Activated naive CD8-positive, alpha-beta T cell treated with anti-CD3 and anti-CD28 coated beads, Interleukin-2, amount 10 ng/mL, durations not matched to agents 7 days and 5 days (primary cell): ENCODE results near the gene GLUL. TPM values are rescaled to one million over a fixed set of nuclear protein-coding genes. Genes with fewer than 3 reads are reported as not detected.

Experiments used
- ATAC-seq: fragments of 150-1000 bp; cut with Tn5 transposase; one replicate; pipeline ENCODE4 v1.10.0; 2021; ENCODE audit warnings: low read depth, moderate library complexity
- POLR2A ChIA-PET: fragments of 350-600 bp; sonication (Branson Sonifier 250); formaldehyde crosslinking; loops from one replicate; lab custom pipeline; 2021; ENCODE audit warnings: antibody characterized with exemption; lab: Charles Lee
- DNase-seq: peaks from one replicate; pipeline ENCODE4 v3.0.0; 2021
- H3K27ac Mint-ChIP-seq: one replicate; pipeline ENCODE4 v1.8.0; 2022; ENCODE audit warnings: mild to moderate bottlenecking, mixed read lengths
- H3K27me3 Mint-ChIP-seq: one replicate; pipeline ENCODE4 v1.8.0; 2022; ENCODE audit warnings: mild to moderate bottlenecking, moderate library complexity, mixed read lengths
- H3K36me3 Mint-ChIP-seq: one replicate; pipeline ENCODE4 v1.8.0; 2021; ENCODE audit warnings: mild to moderate bottlenecking, mixed read lengths
- H3K4me1 Mint-ChIP-seq: one replicate; pipeline ENCODE4 v1.8.0; 2021; ENCODE audit warnings: mixed read lengths
- H3K4me3 Mint-ChIP-seq: one replicate; pipeline ENCODE4 v1.8.0; 2022; ENCODE audit warnings: mild to moderate bottlenecking, moderate library complexity, mixed read lengths
- H3K9me3 Mint-ChIP-seq: one replicate; pipeline ENCODE4 v1.8.0; 2021; ENCODE audit warnings: mixed read lengths
- total RNA-seq, 2 experiments: library from RNA; stranded (reverse); gene quantifications; one replicate each; pipeline ENCODE4 v1.2.3, GENCODE V29; 2021

GLUL gene
- total RNA-seq, 2 experiments from 2014 or later = 65.8 to 72.8 TPM

GRCh38 chr1:182408435-182409075 lies 17.0 kb upstream of the GLUL start:
- no peaks in the 10 kb centered on the region for H3K4me1 Mint-ChIP-seq
- DNase-seq = no peak
- POLR2A ChIA-PET = no interaction called here

GRCh38 chr1:182407724-182408123 lies 16.1 kb upstream of the GLUL start:
- Mint-ChIP-seq H3K9me3 (peaks cover 6% of the 10 kb centered on the region), H3K27me3 (peaks cover 23% of the 10 kb centered on the region), H3K4me1 (no peaks in the 10 kb centered on the region), H3K36me3 (no peaks in the 10 kb centered on the region), H3K27ac (no peak overlapping the region), H3K4me3 (no peak overlapping the region)
- ATAC-seq (no peak), DNase-seq (no peak)
- POLR2A ChIA-PET = no interaction called here

More at GRCh38 chr1:182408435-182409075, 17.0 kb upstream of the GLUL start:
- ATAC-seq = no peak
- Mint-ChIP-seq H3K4me3 (no peak overlapping the region), H3K9me3 (peaks cover 6% of the 10 kb centered on the region), H3K27ac (no peak overlapping the region), H3K27me3 (peaks cover 23% of the 10 kb centered on the region), H3K36me3 (no peaks in the 10 kb centered on the region)

- no peaks in the 10 kb centered on the region for H3K36me3 Mint-ChIP-seq
- no peak for ATAC-seq
Measured at GRCh38 chr1:182406012-182406411, 14.4 kb upstream of the GLUL start.

GRCh38 chr1:182405578-182405977 lies 14.0 kb upstream of the GLUL start:
- Mint-ChIP-seq H3K4me3 (no peak overlapping the region), H3K9me3 (peaks cover 6% of the 10 kb centered on the region), H3K27me3 (peaks cover 21% of the 10 kb centered on the region), H3K4me1 (no peaks in the 10 kb centered on the region), H3K36me3 (no peaks in the 10 kb centered on the region), H3K27ac (no peak overlapping the region)
- no peak for DNase-seq
- POLR2A ChIA-PET = no interaction called here
- ATAC-seq = no peak

More at GRCh38 chr1:182406012-182406411, 14.4 kb upstream of the GLUL start:
- no peak for DNase-seq
- Mint-ChIP-seq H3K27ac (no peak overlapping the region), H3K9me3 (peaks cover 6% of the 10 kb centered on the region), H3K4me1 (no peaks in the 10 kb centered on the region), H3K27me3 (peaks cover 20% of the 10 kb centered on the region), H3K4me3 (no peak overlapping the region)
- POLR2A ChIA-PET = no interaction called here

DNA sequence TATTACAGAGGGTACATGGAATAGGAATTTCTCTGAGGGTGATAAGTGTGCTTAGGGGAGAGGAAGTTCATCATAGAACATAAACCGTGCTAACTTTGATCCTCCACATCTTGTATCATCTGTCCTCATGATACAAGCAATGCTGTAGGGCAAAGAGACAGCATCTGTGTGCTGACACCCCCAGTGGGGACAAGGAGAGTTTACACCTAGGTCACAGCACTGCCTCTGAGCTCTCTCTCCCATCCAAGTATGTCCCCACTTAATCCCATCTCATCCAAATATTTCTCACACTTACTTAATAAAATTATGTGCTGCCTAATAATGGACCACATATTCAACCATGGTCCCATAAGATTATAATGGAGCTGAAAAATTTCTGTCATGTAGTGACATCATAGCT lies 13.2 kb upstream of the GLUL start:
- no peak overlapping the region for H3K4me3 Mint-ChIP-seq
- ATAC-seq = no peak
- H3K9me3 Mint-ChIP-seq = peaks cover 6% of the 10 kb centered on the region
- no peak for DNase-seq
- H3K4me1 Mint-ChIP-seq = no peaks in the 10 kb centered on the region
- no peak overlapping the region for H3K27ac Mint-ChIP-seq
- H3K27me3 Mint-ChIP-seq = peaks cover 21% of the 10 kb centered on the region
- no peaks in the 10 kb centered on the region for H3K36me3 Mint-ChIP-seq
- POLR2A ChIA-PET = no interaction called here

DNA sequence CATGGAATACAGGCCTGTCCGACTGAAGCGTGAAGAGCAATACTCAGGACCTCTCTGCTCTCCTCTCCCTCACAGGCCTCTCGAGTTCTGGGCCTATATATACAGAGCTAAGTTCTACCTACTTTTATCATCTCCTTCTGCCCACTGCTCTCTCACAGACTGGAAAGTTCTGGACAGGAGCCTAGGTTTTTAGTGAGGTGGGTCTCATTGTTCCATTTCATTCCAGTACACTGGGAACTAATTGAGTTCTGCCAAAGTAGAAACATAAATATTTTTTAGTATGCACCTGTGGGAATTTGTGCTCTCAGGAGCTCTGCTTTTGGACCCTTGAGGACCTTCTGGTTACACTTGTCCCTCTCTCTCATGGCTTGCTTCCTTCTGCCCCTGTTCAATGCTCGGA lies 9.0 kb upstream of the GLUL start, which contains the start of gene TEDDM1:
Gene TEDDM1, minus strand, starts transcription at position 101 of the 400 bp plus-strand sequence. CDS start 182 bp downstream, outside the sequence.
- ATAC-seq = no peak
- Mint-ChIP-seq H3K4me1 (peaks cover 4% of the 10 kb centered on the region), H3K4me3 (no peak within 1 kb of the TSS), H3K36me3 (no peaks in the 10 kb centered on the region), H3K27ac (no peak within 1 kb of the TSS), H3K9me3 (peaks cover 4% of the 10 kb centered on the region), H3K27me3 (peaks cover 16% of the 10 kb centered on the region)
- POLR2A ChIA-PET = no interaction called here
- no peak for DNase-seq

DNA sequence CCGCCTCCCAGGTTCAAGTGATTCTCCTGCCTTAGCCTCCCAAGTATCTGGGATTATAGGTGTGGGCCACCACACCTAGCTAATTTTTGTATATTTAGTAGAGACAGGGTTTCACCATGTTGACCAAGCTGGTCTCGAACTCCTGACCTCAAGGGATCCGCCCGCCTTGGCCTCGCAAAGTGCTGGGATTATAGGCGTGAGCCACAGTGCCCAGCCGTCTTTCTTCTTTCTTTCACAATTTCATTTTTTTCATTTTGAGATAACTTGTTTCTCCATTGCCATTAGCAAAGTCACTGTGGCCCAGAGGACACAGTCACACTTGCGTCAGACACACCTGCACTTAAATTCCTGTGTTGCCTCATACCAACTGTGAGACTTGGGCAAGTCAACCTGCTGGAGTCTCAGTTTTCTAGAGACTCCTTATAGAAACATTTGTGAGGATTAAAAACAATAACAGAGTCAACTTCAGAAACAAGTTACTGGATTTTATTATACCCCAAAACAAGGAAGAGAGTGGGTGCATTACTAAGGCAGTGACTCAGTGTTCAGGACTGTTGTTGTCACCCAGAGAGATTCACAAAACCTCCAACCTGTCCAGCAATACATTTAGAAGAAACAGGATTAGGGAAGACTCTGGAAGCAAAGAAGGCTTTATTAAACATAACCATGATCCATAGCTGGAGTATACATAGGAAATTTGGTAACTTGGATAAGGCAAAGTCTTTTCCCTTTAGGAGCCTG lies 6.2 kb upstream of the GLUL start:
- POLR2A ChIA-PET = interaction anchor here (1.2 to 1.7 kb wide), 3 partner anchors 253 to 313 kb away, joined by 3 to 7 read pairs (median 5); no protein-coding TSS in a partner anchor
- DNase-seq = no peak
- H3K27ac Mint-ChIP-seq = no peak overlapping the region
- H3K9me3 Mint-ChIP-seq = no peaks in the 10 kb centered on the region
- peaks cover 32% of the 10 kb centered on the region for H3K27me3 Mint-ChIP-seq
- no peak overlapping the region for H3K4me3 Mint-ChIP-seq
- no peak for ATAC-seq
- H3K36me3 Mint-ChIP-seq = no peaks in the 10 kb centered on the region
- peaks cover 5% of the 10 kb centered on the region for H3K4me1 Mint-ChIP-seq

GRCh38 chr1:182395906-182396305 lies 4.3 kb upstream of the GLUL start:
- H3K9me3 Mint-ChIP-seq = no peaks in the 10 kb centered on the region
- POLR2A ChIA-PET = interaction anchor here (1.0 kb wide), 1 partner anchor 252 kb away, joined by 4 read pairs; no protein-coding TSS in a partner anchor
- no peak for DNase-seq
- peaks cover 7% of the 10 kb centered on the region for H3K4me1 Mint-ChIP-seq
- H3K36me3 Mint-ChIP-seq = no peaks in the 10 kb centered on the region
- no peak overlapping the region for H3K4me3 Mint-ChIP-seq
- H3K27ac Mint-ChIP-seq = no peak overlapping the region
- peaks cover 37% of the 10 kb centered on the region for H3K27me3 Mint-ChIP-seq
- ATAC-seq = no peak

- ATAC-seq (no peak), DNase-seq (no peak)
- H3K27me3 Mint-ChIP-seq = peaks cover 49% of the 10 kb centered on the region
- no peak overlapping the region for H3K27ac Mint-ChIP-seq
- peaks cover 4% of the 10 kb centered on the region for H3K36me3 Mint-ChIP-seq
- POLR2A ChIA-PET = interaction anchor here (0.7 kb wide), 1 partner anchor 309 kb away, joined by 3 read pairs; no protein-coding TSS in a partner anchor
- no peak overlapping the region for H3K4me3 Mint-ChIP-seq
- H3K9me3 Mint-ChIP-seq = no peaks in the 10 kb centered on the region
- H3K4me1 Mint-ChIP-seq = peaks cover 17% of the 10 kb centered on the region
Measured at GRCh38 chr1:182394055-182394775, 2.6 kb upstream of the GLUL start.

DNA sequence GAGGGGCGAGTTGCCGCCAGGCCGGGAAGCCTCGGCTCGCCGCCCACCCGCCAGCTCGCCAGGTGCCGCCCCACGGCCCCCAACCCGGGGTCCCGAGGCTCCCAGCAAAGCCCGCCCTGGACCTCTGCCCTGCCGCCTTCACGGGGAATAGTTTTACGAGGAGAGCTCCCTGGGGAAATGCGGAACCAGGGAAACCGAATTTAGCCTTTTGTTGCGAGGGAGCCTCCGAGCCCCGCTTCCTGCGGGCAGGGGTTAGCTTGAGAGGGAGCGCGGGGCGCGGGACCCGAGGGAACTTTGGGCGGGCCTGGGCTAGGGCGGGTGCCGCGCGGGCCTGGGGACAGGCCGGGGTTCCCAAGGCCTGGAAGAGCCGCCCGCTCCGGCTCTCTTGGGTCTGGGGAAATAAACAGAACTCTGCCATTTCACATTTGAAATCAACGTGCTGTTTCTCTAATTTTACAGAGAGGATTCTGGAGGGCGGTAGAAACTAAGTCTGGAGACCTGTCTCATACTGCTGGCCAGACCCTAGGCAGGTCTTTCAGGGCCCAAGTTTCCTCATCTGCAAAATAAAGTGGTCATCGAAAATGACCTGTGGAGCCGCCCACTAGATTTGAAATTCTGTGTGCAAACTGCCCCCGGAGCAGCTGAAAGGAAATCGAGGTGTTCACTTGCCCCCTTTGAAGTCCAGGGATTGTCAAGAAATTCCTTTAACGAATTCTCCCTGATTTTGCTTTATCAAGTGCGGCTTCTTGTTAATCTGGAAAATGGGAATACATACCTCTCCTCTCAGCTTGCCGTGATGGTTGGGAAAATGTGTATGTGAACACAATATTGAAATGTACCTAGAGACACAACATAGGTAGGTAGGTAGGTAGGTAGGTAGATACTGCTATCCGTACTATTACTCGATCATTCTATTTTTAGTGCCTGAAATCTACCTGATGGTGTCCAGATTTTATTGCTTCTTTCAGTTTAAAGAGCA lies 749 bp upstream of the GLUL start:
- no peak overlapping the region for H3K27ac Mint-ChIP-seq
- H3K27me3 Mint-ChIP-seq = peaks cover 50% of the 10 kb centered on the region
- ATAC-seq = no peak
- POLR2A ChIA-PET = interaction anchor here (0.6 to 1.5 kb wide), 4 partner anchors 143 to 249 kb away, joined by 3 to 10 read pairs (median 4); no protein-coding TSS in a partner anchor
- no peaks in the 10 kb centered on the region for H3K9me3 Mint-ChIP-seq
- DNase-seq = peak; percentile 57
- H3K4me3 Mint-ChIP-seq = peak overlapping the region; percentile 92
- peaks cover 21% of the 10 kb centered on the region for H3K4me1 Mint-ChIP-seq
- H3K36me3 Mint-ChIP-seq = peaks cover 13% of the 10 kb centered on the region

- H3K27me3 Mint-ChIP-seq = peaks cover 44% of the 10 kb centered on the region
- peak overlapping the region; percentile 92 for H3K4me3 Mint-ChIP-seq
- DNase-seq (no peak), ATAC-seq (no peak)
- peaks cover 17% of the 10 kb centered on the region for H3K4me1 Mint-ChIP-seq
- peaks cover 27% of the 10 kb centered on the region for H3K36me3 Mint-ChIP-seq
- POLR2A ChIA-PET = interaction anchor here (0.9 to 1.5 kb wide), 2 partner anchors 248 kb away, joined by 3 to 6 read pairs; no protein-coding TSS in a partner anchor
- H3K9me3 Mint-ChIP-seq = no peaks in the 10 kb centered on the region
- H3K27ac Mint-ChIP-seq = peak overlapping the region; percentile 90
Measured at GRCh38 chr1:182391028-182391361, 595 bp downstream of the GLUL start.

DNA sequence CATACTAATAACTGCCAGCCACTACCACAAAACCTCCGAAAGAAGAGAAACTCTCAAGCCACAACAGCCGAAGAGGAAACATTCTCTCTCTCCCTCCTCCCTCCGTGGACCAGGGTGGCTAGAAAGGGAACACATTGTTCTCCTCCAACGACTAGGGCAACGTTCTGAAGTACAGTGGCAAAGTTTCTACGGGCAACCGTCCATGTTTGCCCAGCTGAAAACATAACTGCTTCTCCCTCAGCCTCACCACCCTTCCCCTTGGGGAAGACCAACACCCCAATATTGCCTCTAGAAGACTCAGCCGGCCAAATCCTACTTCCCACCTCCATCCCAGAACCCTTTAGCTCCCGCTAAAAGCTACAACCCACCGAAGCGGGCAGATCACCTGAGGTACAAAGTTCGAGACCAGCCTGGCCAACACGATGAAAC lies 2.0 kb downstream of the GLUL start:
- no peak for DNase-seq
- Mint-ChIP-seq H3K4me3 (peak overlapping the region; percentile 90), H3K4me1 (peaks cover 17% of the 10 kb centered on the region), H3K36me3 (peaks cover 33% of the 10 kb centered on the region), H3K27ac (no peak overlapping the region), H3K27me3 (peaks cover 40% of the 10 kb centered on the region), H3K9me3 (no peaks in the 10 kb centered on the region)
- POLR2A ChIA-PET = interaction anchor here (2.0 kb wide), 1 partner anchor 302 kb away, joined by 8 read pairs; no protein-coding TSS in a partner anchor
- no peak for ATAC-seq
